ENCODE results near the gene PRKCQ.

DNA sequence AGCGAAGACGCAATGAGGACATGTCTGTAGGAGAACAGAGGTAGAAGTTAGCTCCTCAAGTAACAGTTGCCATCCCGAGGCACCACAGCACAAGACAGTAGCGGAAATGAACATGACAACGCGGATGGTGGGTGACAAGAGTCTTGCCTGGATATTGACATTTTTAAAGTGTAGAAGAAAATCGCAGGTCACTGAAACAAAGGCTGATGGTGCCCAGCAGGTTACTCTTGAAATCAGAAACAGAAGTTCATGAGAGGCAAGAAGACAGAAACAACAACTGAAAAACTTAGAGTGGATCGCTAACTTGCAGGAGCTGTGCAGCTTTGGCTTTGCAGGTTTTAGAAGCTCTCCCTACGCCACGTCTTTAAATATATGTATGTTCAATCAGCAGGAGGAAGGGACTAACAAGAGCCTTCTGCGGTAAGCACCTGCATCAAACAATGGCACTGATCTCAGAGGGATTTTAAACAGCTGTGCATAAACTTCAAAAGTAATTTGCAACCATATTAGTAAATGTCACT, 1.8 kb downstream of the PRKCQ start:
- TF ChIP-seq, protein P1, sequence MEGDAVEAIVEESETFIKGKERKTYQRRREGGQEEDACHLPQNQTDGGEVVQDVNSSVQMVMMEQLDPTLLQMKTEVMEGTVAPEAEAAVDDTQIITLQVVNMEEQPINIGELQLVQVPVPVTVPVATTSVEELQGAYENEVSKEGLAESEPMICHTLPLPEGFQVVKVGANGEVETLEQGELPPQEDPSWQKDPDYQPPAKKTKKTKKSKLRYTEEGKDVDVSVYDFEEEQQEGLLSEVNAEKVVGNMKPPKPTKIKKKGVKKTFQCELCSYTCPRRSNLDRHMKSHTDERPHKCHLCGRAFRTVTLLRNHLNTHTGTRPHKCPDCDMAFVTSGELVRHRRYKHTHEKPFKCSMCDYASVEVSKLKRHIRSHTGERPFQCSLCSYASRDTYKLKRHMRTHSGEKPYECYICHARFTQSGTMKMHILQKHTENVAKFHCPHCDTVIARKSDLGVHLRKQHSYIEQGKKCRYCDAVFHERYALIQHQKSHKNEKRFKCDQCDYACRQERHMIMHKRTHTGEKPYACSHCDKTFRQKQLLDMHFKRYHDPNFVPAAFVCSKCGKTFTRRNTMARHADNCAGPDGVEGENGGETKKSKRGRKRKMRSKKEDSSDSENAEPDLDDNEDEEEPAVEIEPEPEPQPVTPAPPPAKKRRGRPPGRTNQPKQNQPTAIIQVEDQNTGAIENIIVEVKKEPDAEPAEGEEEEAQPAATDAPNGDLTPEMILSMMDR (IDR thresholded peaks at IDR 0.05; ENCODE audit: low read depth, low read length), result no peak
- no peak for TF ChIP-seq POLR2A (IDR thresholded peaks at IDR 0.05; ENCODE audit: extremely low read depth, insufficient read length)
- TF ChIP-seq, protein P2, sequence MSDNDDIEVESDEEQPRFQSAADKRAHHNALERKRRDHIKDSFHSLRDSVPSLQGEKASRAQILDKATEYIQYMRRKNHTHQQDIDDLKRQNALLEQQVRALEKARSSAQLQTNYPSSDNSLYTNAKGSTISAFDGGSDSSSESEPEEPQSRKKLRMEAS (IDR thresholded peaks at IDR 0.05; ENCODE audit: low read depth, low read length), result no peak
- TF ChIP-seq MYC (IDR thresholded peaks at IDR 0.05; ENCODE audit: low read depth, low read length), result no peak
